ENCODE results near the gene PDHX.

Gene PDHX

DNA sequence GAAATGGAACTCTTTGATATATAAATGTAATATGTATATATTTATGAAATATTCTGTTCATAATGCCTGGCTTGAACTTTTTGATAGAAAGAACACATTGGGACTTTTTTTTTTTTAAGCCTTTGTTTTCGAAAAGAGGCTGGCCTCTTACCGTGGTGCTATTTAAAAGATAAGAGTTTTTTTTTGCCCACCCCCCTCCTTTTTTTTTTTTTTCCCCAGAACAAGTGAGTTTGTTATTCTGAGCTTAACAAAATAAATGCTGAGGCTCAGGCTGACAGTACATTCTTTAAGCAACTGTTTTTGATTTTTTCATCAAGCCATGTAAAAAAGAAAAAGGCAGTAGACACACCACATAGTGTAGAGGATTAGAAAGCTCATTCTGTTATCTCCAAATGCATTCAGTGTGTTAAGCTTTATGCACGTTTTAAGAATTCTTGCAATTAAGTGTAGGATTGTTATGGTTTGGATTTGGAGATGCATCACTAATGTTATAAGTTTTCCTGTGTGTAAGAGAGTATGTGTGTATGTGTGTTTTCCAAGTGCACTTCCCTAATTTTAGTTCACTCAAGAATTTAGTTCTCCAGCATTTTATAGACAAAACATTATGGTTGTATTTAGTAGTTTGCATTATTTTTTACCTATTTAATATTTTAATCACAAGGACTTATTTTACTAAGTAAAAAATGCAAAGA is 12.0 kb downstream of the PDHX start:
- TF ChIP-seq, protein P1, sequence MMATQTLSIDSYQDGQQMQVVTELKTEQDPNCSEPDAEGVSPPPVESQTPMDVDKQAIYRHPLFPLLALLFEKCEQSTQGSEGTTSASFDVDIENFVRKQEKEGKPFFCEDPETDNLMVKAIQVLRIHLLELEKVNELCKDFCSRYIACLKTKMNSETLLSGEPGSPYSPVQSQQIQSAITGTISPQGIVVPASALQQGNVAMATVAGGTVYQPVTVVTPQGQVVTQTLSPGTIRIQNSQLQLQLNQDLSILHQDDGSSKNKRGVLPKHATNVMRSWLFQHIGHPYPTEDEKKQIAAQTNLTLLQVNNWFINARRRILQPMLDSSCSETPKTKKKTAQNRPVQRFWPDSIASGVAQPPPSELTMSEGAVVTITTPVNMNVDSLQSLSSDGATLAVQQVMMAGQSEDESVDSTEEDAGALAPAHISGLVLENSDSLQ (IDR thresholded peaks at IDR 0.05): no peak
- no peak for TF ChIP-seq FOXA1 (IDR thresholded peaks at IDR 0.05)
- no peak for TF ChIP-seq ARNT (IDR thresholded peaks at IDR 0.05)
- TF ChIP-seq FOXM1 (IDR thresholded peaks at IDR 0.05; ENCODE audit: borderline replicate concordance): no peak
- no peak for TF ChIP-seq BHLHE40 (IDR thresholded peaks at IDR 0.05; ENCODE audit: borderline replicate concordance)
- TF ChIP-seq TARDBP (IDR thresholded peaks at IDR 0.05): no peak
- no peak for TF ChIP-seq CTBP1 (IDR thresholded peaks at IDR 0.05; ENCODE audit: borderline replicate concordance)
- no peak for TF ChIP-seq NFRKB (IDR thresholded peaks at IDR 0.05)
- TF ChIP-seq L3MBTL2 (conservative IDR thresholded peaks at IDR 0.05): no peak
- no peak for TF ChIP-seq SP1 (IDR thresholded peaks at IDR 0.05)
- TF ChIP-seq SUZ12 (IDR thresholded peaks at IDR 0.05): no peak
- TF ChIP-seq ELF4 (IDR thresholded peaks at IDR 0.05): no peak
- no peak for TF ChIP-seq FOXK2 (IDR thresholded peaks at IDR 0.05)
- TF ChIP-seq LEF1 (IDR thresholded peaks at IDR 0.05; ENCODE audit: borderline replicate concordance): no peak
- no peak for TF ChIP-seq HDGF (IDR thresholded peaks at IDR 0.05; ENCODE audit: borderline replicate concordance)
- TF ChIP-seq ZNF384 (IDR thresholded peaks at IDR 0.05): no peak
- POLR2A ChIA-PET: no interaction called here
- CTCF ChIA-PET: no interaction called here
- DNase-seq (ENCODE audit: extremely low spot score): no peak

- CTCF ChIA-PET: no interaction called here
- POLR2A ChIA-PET: no interaction called here
- TF ChIP-seq BHLHE40 (IDR thresholded peaks at IDR 0.05; ENCODE audit: borderline replicate concordance): no peak
- no peak for DNase-seq (ENCODE audit: extremely low spot score)
Observed at GRCh38 chr11:34928960-34929680, 12.7 kb downstream of the PDHX start.

GRCh38 chr11:34929794-34930763 is 13.7 kb downstream of the PDHX start:
- TF ChIP-seq HDGF (IDR thresholded peaks at IDR 0.05; ENCODE audit: borderline replicate concordance): no peak
- DNase-seq (ENCODE audit: extremely low spot score): no peak
- POLR2A ChIA-PET: no interaction called here
- CTCF ChIA-PET: no interaction called here

DNA sequence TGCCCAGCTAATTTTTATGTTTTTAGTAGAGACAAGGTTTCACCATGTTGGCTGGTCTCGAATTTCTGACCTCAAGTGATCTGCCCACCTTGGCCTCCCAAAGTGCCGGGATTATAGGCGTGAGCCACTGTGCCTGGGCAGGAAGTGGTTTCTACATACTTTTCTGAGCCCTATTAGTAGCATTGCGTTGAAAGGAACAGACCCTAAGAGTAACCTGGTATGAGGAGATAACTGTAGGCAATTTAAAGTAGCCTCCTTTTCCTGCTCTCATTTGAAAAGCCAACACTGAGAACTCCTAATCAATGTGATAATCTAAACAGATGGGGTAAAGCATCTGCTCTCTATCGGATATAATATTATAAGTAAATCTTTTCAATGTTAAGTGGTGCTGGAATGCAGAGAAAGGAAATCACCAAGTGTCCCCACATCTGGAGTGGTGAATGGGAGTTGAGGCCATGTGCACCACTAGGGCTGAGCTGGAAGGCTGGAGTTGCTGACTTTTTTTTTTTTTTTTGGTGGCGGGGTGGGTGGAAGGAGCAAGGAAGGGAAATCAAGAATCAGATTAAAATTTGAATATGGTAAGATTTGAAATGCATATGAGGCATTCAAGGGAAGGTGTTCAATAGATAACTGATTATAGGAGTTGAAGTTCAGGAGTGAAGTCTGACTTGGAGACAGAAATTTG is 20.7 kb downstream of the PDHX start:
- DNase-seq (ENCODE audit: extremely low spot score): no peak
- CTCF ChIA-PET: no interaction called here
- TF ChIP-seq ARNT (IDR thresholded peaks at IDR 0.05) (no peak), ELF4 (IDR thresholded peaks at IDR 0.05) (no peak), L3MBTL2 (conservative IDR thresholded peaks at IDR 0.05) (no peak), BHLHE40 (IDR thresholded peaks at IDR 0.05; ENCODE audit: borderline replicate concordance) (no peak), FOXA1 (IDR thresholded peaks at IDR 0.05) (no peak), TARDBP (IDR thresholded peaks at IDR 0.05) (no peak), SUZ12 (IDR thresholded peaks at IDR 0.05) (no peak), ZNF384 (IDR thresholded peaks at IDR 0.05) (no peak), CTBP1 (IDR thresholded peaks at IDR 0.05; ENCODE audit: borderline replicate concordance) (no peak), NFRKB (IDR thresholded peaks at IDR 0.05) (no peak)
- POLR2A ChIA-PET: no interaction called here

GRCh38 chr11:34938611-34939010 is 22.2 kb downstream of the PDHX start:
- TF ChIP-seq SUZ12 (IDR thresholded peaks at IDR 0.05) (no peak), HDGF (IDR thresholded peaks at IDR 0.05; ENCODE audit: borderline replicate concordance) (no peak), BHLHE40 (IDR thresholded peaks at IDR 0.05; ENCODE audit: borderline replicate concordance) (no peak), LEF1 (IDR thresholded peaks at IDR 0.05; ENCODE audit: borderline replicate concordance) (no peak), FOXK2 (IDR thresholded peaks at IDR 0.05) (no peak), ARNT (IDR thresholded peaks at IDR 0.05) (no peak), FOXM1 (IDR thresholded peaks at IDR 0.05; ENCODE audit: borderline replicate concordance) (no peak), ZNF384 (IDR thresholded peaks at IDR 0.05) (no peak), ELF4 (IDR thresholded peaks at IDR 0.05) (no peak), SP1 (IDR thresholded peaks at IDR 0.05) (no peak), CTBP1 (IDR thresholded peaks at IDR 0.05; ENCODE audit: borderline replicate concordance) (no peak), L3MBTL2 (conservative IDR thresholded peaks at IDR 0.05) (no peak), NFRKB (IDR thresholded peaks at IDR 0.05) (no peak), FOXA1 (IDR thresholded peaks at IDR 0.05) (no peak)
- TF ChIP-seq, protein P1 (IDR thresholded peaks at IDR 0.05): no peak
- POLR2A ChIA-PET: no interaction called here
- CTCF ChIA-PET: no interaction called here
- no peak for DNase-seq (ENCODE audit: extremely low spot score)

GRCh38 chr11:34940026-34940677 is 23.7 kb downstream of the PDHX start:
- ChIA-PET POLR2A (no interaction called here), CTCF (no interaction called here)
- no peak for DNase-seq (ENCODE audit: extremely low spot score)
- TF ChIP-seq, protein P1 (IDR thresholded peaks at IDR 0.05): no peak
- TF ChIP-seq NFRKB (IDR thresholded peaks at IDR 0.05): no peak
- no peak for TF ChIP-seq FOXK2 (IDR thresholded peaks at IDR 0.05)
- no peak for TF ChIP-seq BHLHE40 (IDR thresholded peaks at IDR 0.05; ENCODE audit: borderline replicate concordance)
- TF ChIP-seq ZNF384 (IDR thresholded peaks at IDR 0.05): no peak
- TF ChIP-seq SP1 (IDR thresholded peaks at IDR 0.05): no peak
- no peak for TF ChIP-seq SUZ12 (IDR thresholded peaks at IDR 0.05)
- TF ChIP-seq FOXA1 (IDR thresholded peaks at IDR 0.05): no peak
- TF ChIP-seq TARDBP (IDR thresholded peaks at IDR 0.05): no peak
- TF ChIP-seq ELF4 (IDR thresholded peaks at IDR 0.05): no peak
- no peak for TF ChIP-seq HDGF (IDR thresholded peaks at IDR 0.05; ENCODE audit: borderline replicate concordance)
- TF ChIP-seq LEF1 (IDR thresholded peaks at IDR 0.05; ENCODE audit: borderline replicate concordance): no peak
- no peak for TF ChIP-seq L3MBTL2 (conservative IDR thresholded peaks at IDR 0.05)
- TF ChIP-seq CTBP1 (IDR thresholded peaks at IDR 0.05; ENCODE audit: borderline replicate concordance): no peak
- no peak for TF ChIP-seq FOXM1 (IDR thresholded peaks at IDR 0.05; ENCODE audit: borderline replicate concordance)
- TF ChIP-seq ARNT (IDR thresholded peaks at IDR 0.05): no peak
